HG02798 (cell line): ENCODE data around the gene COL4A3.
A peak's percentile ranks its signal among the peaks of the same experiment; 100 is the strongest.
"Not testable (repeated sequence)": the region's sequence is repeated elsewhere in the genome, so short reads cannot be mapped to it uniquely, and the experiment has no call there.

Experiments
- ATAC-seq: cut with Tn5 transposase; IDR thresholded peaks from one replicate; pipeline ENCODE4 v1.9.1; 2021; ENCODE audit warnings: mild to moderate bottlenecking; ENCODE audit not compliant: unreplicated experiment, poor library complexity

Gene COL4A3

GRCh38 chr2:227205701-227206100 is 41.3 kb downstream of the COL4A3 start:
- ATAC-seq, result no peak

- no peak for ATAC-seq
Measured at GRCh38 chr2:227206406-227206805, 42.0 kb downstream of the COL4A3 start.

- ATAC-seq, result no peak
Measured at GRCh38 chr2:227207573-227207972, 43.1 kb downstream of the COL4A3 start.

DNA sequence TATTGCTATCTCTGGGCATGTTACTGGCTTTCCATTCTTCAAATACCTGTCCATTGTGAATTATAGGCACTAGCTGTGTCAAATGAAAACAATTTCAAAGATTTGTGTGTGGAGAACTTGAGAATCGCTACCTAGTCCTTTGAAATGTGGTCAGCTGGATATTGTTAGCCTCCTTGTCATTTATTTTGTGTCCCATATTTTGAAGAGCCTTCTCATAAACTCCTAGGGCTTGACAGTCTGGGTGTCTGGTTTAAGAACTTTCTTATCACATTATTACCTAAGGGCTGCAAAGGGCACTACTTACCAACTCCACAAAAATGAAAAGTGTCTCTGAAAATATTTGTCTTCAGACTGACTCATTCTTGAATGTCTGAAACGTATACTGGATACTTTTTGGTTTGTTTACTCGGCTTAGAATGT is 50.2 kb downstream of the COL4A3 start:
- ATAC-seq, result no peak

DNA sequence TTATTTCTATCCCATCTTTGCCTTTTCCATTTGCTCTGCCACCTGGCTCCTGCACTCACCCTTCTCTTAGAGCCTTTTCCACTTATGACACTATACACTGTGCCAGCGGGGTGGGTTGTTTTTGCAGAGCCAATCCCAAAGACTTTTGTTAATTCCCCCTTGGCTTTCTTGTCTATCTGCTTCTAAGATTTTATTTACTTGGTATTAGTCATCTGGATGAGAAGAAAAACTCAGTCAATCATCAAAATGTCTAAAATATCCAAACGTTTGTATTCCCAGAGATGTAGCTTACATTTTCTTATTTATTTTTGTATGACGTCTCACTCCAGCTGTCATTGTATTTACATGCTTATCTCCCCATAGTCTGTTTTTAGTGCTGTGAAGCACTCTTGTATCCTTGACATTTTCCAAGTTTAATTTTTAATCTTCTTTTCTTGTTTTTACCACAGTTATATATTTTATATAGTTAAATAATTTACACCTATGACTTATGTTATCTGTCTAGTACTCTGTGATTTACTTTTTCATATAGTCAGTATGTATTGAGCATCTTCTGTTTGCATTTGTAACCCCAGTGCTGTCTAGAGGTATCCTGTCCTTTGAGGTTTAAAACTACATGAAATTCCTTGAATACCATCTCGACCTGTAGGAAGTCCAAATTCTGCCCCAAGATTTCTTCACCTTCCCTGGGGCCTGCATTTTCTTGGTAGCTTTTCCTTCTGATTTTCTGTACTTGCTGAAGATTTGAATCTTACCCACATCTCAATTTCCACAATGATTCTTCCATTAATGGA is 55.1 kb downstream of the COL4A3 start:
- no peak for ATAC-seq

DNA sequence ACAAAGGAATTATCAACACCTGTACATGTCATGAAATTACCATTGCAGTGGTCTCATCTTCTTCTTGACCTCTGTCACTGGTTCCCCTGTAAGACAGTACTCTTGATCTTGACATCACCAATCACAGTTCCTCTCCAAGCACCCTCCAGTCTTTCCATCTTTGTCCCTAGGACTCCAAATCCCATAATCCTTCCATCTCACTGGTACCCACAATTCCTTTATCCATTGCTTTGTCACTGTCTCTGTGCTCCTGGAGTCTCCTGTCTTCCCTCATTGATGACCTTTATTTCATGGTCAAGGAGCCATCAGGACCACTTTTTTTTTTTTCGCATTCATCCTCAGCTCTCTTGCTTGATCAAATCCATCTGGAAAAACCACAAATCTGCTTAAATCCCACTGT is 56.7 kb downstream of the COL4A3 start:
- no peak for ATAC-seq

- no peak for ATAC-seq
Measured at GRCh38 chr2:227222292-227222691, 57.9 kb downstream of the COL4A3 start.

DNA sequence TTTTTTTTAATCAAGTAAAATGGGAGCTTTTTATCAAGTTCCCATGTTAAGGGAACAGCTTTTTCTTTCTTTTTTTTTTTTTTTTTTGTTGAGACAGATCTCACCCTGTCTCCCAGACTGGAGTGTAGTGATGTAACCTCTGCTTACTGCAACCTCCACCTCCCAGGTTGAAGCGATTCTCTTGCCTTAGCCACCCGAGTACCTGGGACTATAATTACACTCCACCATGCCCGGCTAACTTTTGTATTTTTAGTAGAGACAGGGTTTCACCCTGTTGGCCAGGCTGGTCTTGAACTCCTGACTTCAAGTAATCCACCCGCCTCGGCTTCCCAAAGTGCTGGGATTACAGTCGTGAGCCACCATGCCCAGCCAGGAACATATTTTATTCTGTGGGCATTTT is 61.2 kb downstream of the COL4A3 start:
- not testable (repeated sequence) for ATAC-seq

GRCh38 chr2:227228061-227228667 is 63.7 kb downstream of the COL4A3 start:
- ATAC-seq, result no peak

- ATAC-seq, result no peak
Measured at GRCh38 chr2:227230151-227230550, 65.7 kb downstream of the COL4A3 start.

- ATAC-seq, result no peak
Measured at GRCh38 chr2:227234429-227234828, 70.0 kb downstream of the COL4A3 start.

GRCh38 chr2:227237786-227238185 is 73.4 kb downstream of the COL4A3 start:
- no peak for ATAC-seq

GRCh38 chr2:227238238-227239237 is 74.1 kb downstream of the COL4A3 start:
- ATAC-seq, result peak; percentile 71

- no peak for ATAC-seq
Measured at GRCh38 chr2:227241005-227241404, 76.6 kb downstream of the COL4A3 start.

GRCh38 chr2:227248876-227249275 is 84.5 kb downstream of the COL4A3 start:
- no peak for ATAC-seq

DNA sequence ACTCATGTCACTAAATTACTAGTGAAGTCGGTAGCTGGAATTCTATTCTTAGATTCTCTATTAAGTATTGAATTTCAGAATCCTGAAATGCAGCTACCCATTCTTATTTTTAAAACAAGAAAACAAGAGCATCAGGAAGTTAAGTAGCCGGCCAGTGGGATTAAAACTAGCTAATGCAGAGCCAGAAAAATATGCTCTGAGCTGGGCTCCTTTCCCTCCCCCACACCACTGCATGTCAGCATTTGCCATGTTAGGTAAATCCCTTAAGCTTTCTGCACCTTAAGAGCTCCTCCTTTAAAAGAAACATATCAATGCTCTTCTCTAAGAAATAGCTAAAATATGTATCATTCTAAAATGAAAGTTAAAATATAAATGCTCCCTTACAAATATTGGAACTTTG is 88.4 kb downstream of the COL4A3 start:
- no peak for ATAC-seq

DNA sequence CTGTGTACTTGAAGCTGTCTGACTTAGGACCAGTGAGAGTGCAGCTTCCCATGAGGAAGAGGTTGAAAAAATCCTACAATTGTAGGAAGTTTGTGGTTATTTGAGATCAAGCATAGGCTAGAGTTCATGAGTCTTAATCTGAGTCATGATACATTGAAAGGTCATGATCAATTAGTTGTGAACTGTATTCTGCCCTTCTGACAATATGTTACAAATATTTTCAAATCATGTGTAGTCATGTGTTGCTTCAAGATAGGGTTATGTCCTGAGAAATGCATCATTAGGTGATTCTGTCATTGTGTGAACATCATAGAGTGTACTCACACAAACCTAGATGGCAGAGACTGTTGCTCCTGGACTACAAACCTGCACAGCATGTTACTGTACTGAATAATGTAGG is 92.2 kb downstream of the COL4A3 start:
- ATAC-seq, result no peak

DNA sequence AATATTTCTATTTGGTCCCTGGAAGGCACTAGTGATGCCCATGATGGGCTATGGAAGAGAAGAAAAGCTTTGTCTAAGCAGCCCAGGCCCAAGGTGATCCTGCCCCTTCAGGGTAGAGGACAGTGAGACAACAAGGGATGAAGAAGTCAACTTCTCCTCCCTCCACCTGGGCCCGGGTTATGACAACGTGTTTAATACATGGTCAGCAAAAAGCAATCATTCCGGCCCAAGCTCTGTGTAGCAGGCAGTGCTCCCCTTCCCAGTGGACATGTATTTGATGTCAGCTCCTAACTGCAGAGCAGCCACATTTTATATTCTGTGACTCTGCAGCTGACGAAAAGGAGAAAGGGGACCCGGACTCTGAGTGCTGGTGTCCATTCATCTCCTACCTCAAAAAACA is 93.4 kb downstream of the COL4A3 start:
- ATAC-seq, result no peak

GRCh38 chr2:227260041-227260440 is 95.6 kb downstream of the COL4A3 start:
- no peak for ATAC-seq

DNA sequence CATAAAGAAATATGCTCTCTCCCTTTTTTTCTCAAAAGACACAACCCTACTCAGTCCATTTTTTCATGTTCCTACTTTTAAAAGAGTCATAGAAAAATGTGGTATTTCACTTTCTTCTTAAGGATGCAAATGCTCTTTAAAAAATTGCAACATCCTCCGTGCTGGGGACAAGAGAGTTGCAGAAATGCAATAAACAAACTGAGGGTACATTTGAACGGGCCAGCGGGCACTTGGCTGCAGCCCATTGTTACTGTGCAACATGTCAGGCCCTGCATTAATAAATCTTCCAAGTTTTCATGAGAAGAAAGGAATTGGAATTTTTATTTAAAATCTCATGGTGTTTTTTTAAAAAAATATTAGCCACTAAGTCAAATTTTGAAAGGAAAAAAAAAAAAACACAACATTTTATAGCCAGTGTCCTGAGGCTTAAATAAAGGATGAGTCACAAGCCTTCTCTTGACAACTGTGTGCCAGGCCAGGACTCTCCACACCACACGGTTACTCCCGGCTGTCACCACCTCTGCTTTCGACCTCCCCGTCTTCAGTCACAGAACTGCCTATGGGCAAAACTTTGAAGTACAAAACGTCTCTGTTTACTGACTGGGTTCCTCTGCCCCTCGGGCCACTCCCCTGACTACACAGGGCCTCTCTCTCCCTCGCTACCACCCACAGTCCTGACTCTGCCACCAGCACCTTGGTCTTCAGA is 103.1 kb downstream of the COL4A3 start:
- ATAC-seq, result no peak
